Fibroblast of lung (primary cell): Measurements from ENCODE around the gene RAMP2. TPM values are rescaled to one million over a fixed set of nuclear protein-coding genes. Genes with fewer than 3 reads are reported as not detected.

Experiments
- DNase-seq, 2 donors: peaks; one replicate each; pipeline versions ENCODE4 v3.0.0 to v3.0.0-alpha.2; 2010; ENCODE audit warnings: low read depth in 2 of 2
- H2AFZ ChIP-seq: 2 replicates; pipeline ENCODE4 v1.5.1; 2012; ENCODE audit warnings: low read length, control low read depth, inconsistent platforms
- H3K27ac ChIP-seq: 2 replicates; pipeline ENCODE4 v1.5.1; 2011; ENCODE audit warnings: low read length, control low read depth; ENCODE audit not compliant: insufficient read depth
- H3K27me3 ChIP-seq: 2 replicates; pipeline ENCODE4 v1.5.1; 2011; ENCODE audit warnings: mild to moderate bottlenecking, low read length; ENCODE audit not compliant: control insufficient read depth, insufficient read depth
- H3K36me3 ChIP-seq: 2 replicates; pipeline ENCODE4 v1.5.1; 2011; ENCODE audit warnings: low read length; ENCODE audit not compliant: control insufficient read depth, insufficient read depth
- H3K4me1 ChIP-seq: 2 replicates; pipeline ENCODE4 v1.5.1; 2011; ENCODE audit warnings: low read length; ENCODE audit not compliant: control insufficient read depth, insufficient read depth; ENCODE audit errors: extremely low read depth
- H3K4me2 ChIP-seq: 2 replicates; pipeline ENCODE4 v1.5.1; 2011; ENCODE audit warnings: low read length, control low read depth; ENCODE audit not compliant: insufficient read depth; ENCODE audit errors: extremely low read depth
- H3K4me3 ChIP-seq, 4 experiments: fragments of 200-600 bp in 1 of 4; sonication (generic) in 1 of 4; replicated peaks in 1 of 4; 2 replicates each; pipeline ENCODE4 v1.5.1; 2011 to 2016; ENCODE audit warnings: low read length in 4 of 4, low read depth in 3 of 4, mild to moderate bottlenecking in 3 of 4, control low read depth in 2 of 4, inconsistent platforms in 1 of 4, mixed read lengths in 1 of 4; ENCODE audit not compliant: insufficient read depth in 1 of 4; ENCODE audit errors: control extremely low read depth in 1 of 4
- H3K79me2 ChIP-seq: 2 replicates; pipeline ENCODE4 v1.5.1; 2012; ENCODE audit warnings: mild to moderate bottlenecking, low read length, inconsistent platforms; ENCODE audit not compliant: control insufficient read depth, insufficient read depth
- H3K9ac ChIP-seq: 2 replicates; pipeline ENCODE4 v1.5.1; 2011; ENCODE audit warnings: mild to moderate bottlenecking, low read length, control low read depth; ENCODE audit not compliant: insufficient read depth
- H3K9me3 ChIP-seq: 2 replicates; pipeline ENCODE4 v1.5.1; 2012; ENCODE audit warnings: low read depth, low read length; ENCODE audit not compliant: control insufficient read depth, insufficient read depth
- H4K20me1 ChIP-seq: 2 replicates; pipeline ENCODE4 v1.5.1; 2011; ENCODE audit warnings: low read length; ENCODE audit not compliant: control insufficient read depth, insufficient read depth; ENCODE audit errors: extremely low read depth
- EZH2 ChIP-seq: IDR thresholded peaks from 2 replicates; pipeline ENCODE4 v1.5.1; 2012; ENCODE audit warnings: low read length, control low read depth, mild to moderate bottlenecking; ENCODE audit errors: missing control alignments
- polyA plus RNA-seq, 2 donors: library from polyadenylated mRNA; depleted of rRNA in 1 of 2; stranded (reverse) in 1 of 2; unstranded in 1 of 2; fragments of >200 nt; gene quantifications; 2 replicates each; pipeline ENCODE4 v1.2.1, GENCODE V29; 2011 to 2012; ENCODE audit warnings: missing spikeins in 1 of 2
- total RNA-seq: library from RNA; depleted of rRNA; stranded (reverse); fragments of >200 nt; gene quantifications from 2 replicates; pipeline ENCODE4 v1.2.1, GENCODE V29; 2014
- TF ChIP-seq, protein P1 (sequence below), 2 donors: IDR thresholded peaks in 1 of 2; conservative IDR thresholded peaks in 1 of 2; 1 replicate in 1 of 2; 2 replicates in 1 of 2; pipeline ENCODE4 v1.5.1; 2011 to 2012; ENCODE audit warnings: low read length in 2 of 2, control low read depth in 1 of 2, inconsistent platforms in 1 of 2, low read depth in 1 of 2, mild to moderate bottlenecking in 1 of 2

RAMP2 gene
- total and polyA plus RNA-seq, 2 donors (not counting 1 experiment from before 2014, with no cell fraction given) = 0.17 to 0.45 TPM

GRCh38 chr17:42782166-42783061 lies 21.4 kb downstream of the RAMP2 start:
- peaks cover 10% of the 10 kb centered on the region for H3K27me3 ChIP-seq
- H3K4me1 ChIP-seq = peaks cover 19% of the 10 kb centered on the region
- DNase-seq = peak in 1 of 2 donors; percentile 36
- H2AFZ ChIP-seq = no peak overlapping the region
- TF ChIP-seq EZH2 = no peak
- TF ChIP-seq, protein P1, sequence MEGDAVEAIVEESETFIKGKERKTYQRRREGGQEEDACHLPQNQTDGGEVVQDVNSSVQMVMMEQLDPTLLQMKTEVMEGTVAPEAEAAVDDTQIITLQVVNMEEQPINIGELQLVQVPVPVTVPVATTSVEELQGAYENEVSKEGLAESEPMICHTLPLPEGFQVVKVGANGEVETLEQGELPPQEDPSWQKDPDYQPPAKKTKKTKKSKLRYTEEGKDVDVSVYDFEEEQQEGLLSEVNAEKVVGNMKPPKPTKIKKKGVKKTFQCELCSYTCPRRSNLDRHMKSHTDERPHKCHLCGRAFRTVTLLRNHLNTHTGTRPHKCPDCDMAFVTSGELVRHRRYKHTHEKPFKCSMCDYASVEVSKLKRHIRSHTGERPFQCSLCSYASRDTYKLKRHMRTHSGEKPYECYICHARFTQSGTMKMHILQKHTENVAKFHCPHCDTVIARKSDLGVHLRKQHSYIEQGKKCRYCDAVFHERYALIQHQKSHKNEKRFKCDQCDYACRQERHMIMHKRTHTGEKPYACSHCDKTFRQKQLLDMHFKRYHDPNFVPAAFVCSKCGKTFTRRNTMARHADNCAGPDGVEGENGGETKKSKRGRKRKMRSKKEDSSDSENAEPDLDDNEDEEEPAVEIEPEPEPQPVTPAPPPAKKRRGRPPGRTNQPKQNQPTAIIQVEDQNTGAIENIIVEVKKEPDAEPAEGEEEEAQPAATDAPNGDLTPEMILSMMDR (conservative IDR thresholded peaks at IDR 0.05 in 1 of 2, IDR thresholded peaks at IDR 0.05 in 1 of 2; ENCODE audit: low read depth in 1 of 2, low read length in 2 of 2) = no peak
- no peaks in the 10 kb centered on the region for H3K9me3 ChIP-seq
- peak overlapping the region in 1 of 4 experiments; percentile 57 for H3K4me3 ChIP-seq
- H3K4me2 ChIP-seq = peak overlapping the region; percentile 35
- H3K79me2 ChIP-seq = no peaks in the 10 kb centered on the region
- H3K36me3 ChIP-seq = peaks cover 4% of the 10 kb centered on the region
- no peak overlapping the region for H3K9ac ChIP-seq
- no peak overlapping the region for H3K27ac ChIP-seq
- H4K20me1 ChIP-seq = no peaks in the 10 kb centered on the region

DNA sequence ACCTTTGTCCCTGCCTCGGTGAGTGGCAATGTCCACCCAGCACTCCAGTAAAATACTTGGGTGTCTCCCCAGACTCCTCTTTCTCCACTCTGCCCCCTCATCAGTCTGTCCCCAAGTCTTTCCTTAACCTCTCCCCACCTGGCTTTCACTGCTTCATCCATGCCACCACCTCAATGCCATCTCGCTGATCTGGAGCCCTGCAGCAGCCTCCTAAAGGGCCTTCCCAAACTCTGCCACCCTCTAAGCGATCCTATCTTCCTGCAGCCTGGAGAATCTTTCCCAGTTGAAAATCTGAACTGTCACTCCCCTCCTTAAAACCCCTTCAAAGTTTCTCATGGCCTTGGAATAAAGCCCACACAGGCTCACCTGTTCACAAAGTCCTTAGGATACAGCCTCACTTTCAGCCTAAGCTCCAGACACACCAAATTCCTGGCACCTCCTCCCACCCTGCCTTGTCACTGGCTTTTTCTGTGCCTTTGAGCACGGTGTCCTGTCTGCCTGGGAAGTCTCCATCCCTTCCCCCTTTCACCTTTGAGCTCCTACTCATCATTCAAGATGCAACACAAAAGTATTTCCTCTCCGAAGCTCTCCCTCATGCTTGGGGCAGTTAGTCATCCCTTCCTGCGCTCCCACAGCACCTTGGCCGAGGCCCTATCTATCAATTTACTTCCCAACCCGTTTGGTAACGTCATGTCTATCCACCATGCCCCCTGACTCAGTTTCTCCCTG lies 22.2 kb downstream of the RAMP2 start:
- Histone ChIP-seq H3K4me2 (peak overlapping the region; percentile 33), H3K27me3 (peaks cover 10% of the 10 kb centered on the region), H3K79me2 (no peaks in the 10 kb centered on the region), H3K36me3 (peaks cover 2% of the 10 kb centered on the region), H3K9ac (no peak overlapping the region), H3K4me3 (no peak overlapping the region), H3K9me3 (no peaks in the 10 kb centered on the region), H3K27ac (no peak overlapping the region), H3K4me1 (peaks cover 19% of the 10 kb centered on the region), H2AFZ (no peak overlapping the region), H4K20me1 (no peaks in the 10 kb centered on the region)
- peak; percentile 37 to 95 for DNase-seq
- TF ChIP-seq, protein P1 (conservative IDR thresholded peaks at IDR 0.05 in 1 of 2, IDR thresholded peaks at IDR 0.05 in 1 of 2; ENCODE audit: low read depth in 1 of 2, low read length in 2 of 2) = no peak
- TF ChIP-seq EZH2 = no peak

GRCh38 chr17:42783791-42784138 lies 22.7 kb downstream of the RAMP2 start:
- Histone ChIP-seq H2AFZ (no peak overlapping the region), H3K9me3 (no peaks in the 10 kb centered on the region), H3K4me1 (peaks cover 19% of the 10 kb centered on the region), H3K79me2 (no peaks in the 10 kb centered on the region), H3K4me3 (no peak overlapping the region), H4K20me1 (no peaks in the 10 kb centered on the region), H3K4me2 (peak overlapping the region; percentile 33), H3K27ac (no peak overlapping the region), H3K27me3 (peaks cover 10% of the 10 kb centered on the region), H3K9ac (no peak overlapping the region), H3K36me3 (peaks cover 1% of the 10 kb centered on the region)
- TF ChIP-seq, protein P1 (conservative IDR thresholded peaks at IDR 0.05 in 1 of 2, IDR thresholded peaks at IDR 0.05 in 1 of 2; ENCODE audit: low read depth in 1 of 2, low read length in 2 of 2) = no peak
- TF ChIP-seq EZH2 = no peak
- DNase-seq = no peak
